IPS DF 4.7 (cell line): ENCODE results near the gene ARHGEF6.
"Not testable (repeated sequence)": the region's sequence is repeated elsewhere in the genome, so short reads cannot be mapped to it uniquely, and the experiment has no call there.

Source experiments
- DNase-seq: peaks from one replicate; pipeline ENCODE4 v3.0.0-alpha.2; 2013; ENCODE audit warnings: low spot score; ENCODE audit errors: extremely low read depth

ARHGEF6 gene, protein sequence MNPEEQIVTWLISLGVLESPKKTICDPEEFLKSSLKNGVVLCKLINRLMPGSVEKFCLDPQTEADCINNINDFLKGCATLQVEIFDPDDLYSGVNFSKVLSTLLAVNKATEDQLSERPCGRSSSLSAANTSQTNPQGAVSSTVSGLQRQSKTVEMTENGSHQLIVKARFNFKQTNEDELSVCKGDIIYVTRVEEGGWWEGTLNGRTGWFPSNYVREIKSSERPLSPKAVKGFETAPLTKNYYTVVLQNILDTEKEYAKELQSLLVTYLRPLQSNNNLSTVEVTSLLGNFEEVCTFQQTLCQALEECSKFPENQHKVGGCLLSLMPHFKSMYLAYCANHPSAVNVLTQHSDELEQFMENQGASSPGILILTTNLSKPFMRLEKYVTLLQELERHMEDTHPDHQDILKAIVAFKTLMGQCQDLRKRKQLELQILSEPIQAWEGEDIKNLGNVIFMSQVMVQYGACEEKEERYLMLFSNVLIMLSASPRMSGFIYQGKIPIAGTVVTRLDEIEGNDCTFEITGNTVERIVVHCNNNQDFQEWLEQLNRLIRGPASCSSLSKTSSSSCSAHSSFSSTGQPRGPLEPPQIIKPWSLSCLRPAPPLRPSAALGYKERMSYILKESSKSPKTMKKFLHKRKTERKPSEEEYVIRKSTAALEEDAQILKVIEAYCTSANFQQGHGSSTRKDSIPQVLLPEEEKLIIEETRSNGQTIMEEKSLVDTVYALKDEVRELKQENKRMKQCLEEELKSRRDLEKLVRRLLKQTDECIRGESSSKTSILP

DNA sequence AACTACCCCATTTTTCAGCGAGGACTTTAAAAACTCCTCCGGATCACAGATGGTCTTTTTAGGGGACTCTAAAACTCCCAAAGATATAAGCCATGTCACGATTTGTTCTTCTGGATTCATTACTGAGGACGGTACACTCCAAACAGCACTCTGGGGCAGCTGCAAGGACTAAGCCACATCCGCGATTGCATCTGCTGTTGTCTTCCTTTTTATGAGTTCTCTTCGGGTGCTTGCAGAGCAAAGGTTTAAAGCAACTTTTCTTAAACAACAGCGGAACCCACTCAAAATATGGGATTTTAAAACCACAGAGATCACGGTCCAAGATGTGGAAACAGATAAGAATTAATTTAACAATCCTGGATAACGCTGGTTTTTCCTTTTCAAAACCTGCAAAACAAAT is at the start of gene ARHGEF6:
Gene ARHGEF6, minus strand, starts transcription at position 170 of the 400 bp plus-strand sequence. Its CDS starts 50 bp downstream, at position 120.
- no peak for DNase-seq

DNA sequence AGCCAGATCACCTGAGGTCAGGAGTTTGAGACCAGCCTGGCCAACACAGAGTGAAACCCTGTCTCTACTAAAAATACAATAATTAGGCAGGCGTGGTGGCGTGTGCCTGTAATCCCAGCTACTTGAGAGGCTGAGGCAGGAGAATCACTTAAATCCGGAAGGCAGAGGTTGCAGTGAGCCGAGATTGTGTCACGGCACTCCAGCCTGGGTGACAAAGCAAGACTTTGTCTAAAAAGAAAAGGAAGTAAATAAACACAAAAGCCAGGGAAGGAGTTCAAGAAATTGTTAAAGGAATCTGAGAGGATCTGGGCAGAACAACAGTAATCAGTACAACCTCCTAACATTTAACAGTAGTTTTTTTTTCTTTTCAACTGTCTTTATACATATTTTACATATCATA is 48.7 kb upstream of the ARHGEF6 start:
- DNase-seq = no peak

DNA sequence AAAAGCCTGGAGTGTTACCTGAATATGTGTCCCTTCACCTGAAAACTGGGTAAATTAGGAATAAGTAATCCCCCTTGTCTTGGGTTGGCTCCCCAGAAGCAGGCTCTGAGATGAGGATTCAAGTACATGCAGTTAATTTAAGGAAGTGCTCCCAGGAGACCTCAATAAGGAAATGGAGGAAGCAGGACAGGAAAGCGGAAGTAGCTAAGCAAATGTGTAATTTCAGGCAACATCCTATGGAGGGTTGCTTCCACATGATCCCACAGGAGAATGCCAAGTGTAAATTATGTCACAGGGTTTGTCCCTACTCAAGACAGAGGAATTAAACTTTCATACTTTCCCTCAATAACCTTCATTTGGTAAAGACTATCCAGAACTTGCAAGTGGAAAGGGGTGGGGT is 48.1 kb upstream of the ARHGEF6 start:
- DNase-seq = no peak

DNA sequence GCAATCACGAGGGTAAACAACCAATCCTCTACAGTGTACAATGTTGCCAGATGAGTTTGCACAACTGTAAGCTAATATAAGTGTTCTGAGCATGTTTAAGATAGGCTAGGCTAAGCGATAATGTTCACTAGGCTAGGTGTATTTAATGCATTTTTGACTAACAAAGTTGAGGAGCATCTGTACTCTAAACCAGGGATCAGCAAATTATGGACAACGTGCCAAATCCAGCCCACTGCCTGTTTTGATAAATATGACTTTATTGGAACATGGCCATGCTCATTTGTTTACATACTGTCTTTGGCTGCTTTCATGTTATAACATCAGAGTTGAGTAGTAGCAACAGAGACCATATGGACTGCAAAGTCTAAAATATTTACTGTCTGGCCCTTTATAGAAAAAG is 46.3 kb upstream of the ARHGEF6 start:
- no peak for DNase-seq

DNA sequence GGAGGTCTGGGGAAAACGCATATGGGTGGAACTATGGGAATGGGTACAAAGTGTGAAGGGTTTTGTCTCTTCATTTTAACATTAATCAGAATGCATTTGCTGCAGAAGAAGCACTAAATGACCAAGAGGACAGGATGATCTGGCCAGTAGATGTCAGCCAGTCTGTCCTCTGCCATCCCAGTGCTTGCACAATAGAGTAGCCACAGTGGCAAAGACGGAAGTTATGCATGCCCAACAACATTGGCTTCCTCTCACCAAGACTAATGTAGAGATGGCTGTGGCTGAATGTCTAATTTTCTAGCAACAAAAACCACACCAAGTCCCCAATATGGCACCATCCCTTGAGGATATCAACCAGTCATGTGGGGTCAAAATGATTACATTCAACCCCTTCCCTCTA is 45.0 kb upstream of the ARHGEF6 start:
- no peak for DNase-seq

DNA sequence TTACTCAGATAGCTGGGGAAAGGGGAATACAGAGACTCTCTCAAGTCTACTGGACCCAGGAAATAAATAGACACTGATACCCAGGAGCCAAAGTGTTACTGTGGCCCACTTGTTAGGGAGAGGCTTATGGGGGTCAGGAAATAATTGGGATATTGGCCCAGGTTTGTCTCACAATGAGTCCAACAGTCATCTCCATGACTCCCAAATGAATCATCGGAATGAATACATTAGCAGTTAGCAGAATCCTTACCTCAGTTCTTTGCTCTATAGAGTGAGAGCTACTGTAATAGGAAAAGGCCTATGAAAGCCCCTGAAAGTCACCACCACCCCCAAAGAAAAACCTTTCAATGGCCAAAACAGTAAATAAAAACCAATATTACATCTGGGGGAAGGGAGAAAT is 42.4 kb upstream of the ARHGEF6 start:
- no peak for DNase-seq

DNA sequence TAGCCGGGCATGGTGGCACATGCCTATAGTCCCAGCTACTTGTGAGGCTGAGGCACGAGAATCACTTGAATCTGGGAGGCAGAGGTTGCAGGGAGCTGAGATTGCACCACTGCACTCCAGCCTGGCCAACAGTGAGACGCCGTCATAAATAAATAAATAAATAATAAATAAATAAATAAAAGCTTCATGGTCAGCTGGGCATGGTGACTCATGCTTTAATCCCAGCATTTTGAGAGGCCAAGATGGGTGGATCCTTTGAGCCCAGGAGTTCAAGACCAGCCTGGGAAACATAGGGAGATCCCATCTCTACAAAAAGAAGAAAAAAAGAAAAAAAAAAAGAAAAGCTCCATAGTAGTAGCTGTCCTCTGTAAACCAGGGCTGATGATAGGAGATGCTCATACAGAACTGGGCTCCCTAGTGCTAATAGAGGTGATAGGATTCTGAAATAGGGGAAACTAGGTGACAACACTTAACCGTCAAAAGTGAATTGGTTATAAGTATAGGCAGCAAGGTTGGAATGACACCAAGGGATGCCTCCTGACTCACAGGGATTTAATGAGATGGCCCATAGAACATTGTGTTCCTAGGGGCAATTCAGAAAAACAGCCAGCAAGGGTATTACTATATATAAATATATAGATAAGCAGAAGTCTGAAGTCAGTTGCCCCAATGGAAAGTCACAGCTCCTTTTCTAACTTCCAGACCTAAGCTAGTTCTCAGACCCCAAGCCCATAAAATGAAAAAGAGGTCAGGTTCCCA is 41.8 kb upstream of the ARHGEF6 start:
- no peak for DNase-seq

DNA sequence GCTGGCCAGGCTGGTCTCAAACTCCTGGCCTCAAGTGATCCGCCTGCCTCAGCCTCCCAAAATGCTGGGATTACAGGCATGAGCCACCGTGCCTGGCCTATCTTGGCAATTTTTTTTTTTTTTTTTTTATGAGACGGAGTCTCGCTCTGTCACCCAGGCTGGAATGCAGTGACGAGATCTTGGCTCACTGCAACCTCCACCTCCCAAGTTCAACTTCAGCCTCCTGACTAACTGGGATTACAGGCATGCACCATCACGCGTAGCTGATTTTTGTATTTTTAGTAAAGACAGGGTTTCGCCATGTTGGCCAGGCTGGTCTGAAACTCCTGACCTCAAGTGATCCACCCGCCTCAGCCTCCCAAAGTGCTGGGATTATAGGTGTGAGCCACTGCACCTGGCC is 39.0 kb upstream of the ARHGEF6 start:
- DNase-seq = not testable (repeated sequence)

DNA sequence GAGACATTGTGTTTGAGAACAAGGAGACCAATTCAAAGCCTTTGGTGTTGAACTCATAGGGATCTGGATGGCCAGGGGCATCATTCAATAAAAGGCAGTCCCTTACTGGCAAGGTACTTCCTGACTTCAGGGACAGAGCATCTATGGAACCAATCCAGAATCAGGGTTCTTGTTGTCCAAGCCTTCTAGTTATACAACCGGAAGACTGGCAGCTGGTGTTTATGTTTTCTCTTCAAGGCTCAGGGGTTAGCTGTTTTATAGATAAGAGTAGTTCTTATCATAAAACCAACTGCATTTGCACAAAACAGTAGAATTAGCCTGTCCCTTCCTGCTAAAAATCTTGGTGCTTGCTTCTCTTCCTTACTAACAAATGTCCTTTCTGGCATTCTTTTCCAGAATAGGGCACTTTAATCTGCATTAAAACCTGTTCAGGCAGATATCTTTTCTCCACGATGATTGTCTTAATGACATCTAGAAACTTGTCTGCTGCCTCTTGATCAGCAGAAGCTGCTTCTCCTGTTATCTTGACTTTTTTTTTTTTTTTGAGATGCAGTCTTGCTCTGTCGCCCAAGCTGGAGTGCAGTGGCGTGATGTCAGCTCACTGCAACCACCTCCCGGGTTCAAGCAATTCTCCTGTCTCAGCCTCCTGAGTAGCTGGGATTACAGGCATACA is 38.4 kb upstream of the ARHGEF6 start:
- no peak for DNase-seq

DNA sequence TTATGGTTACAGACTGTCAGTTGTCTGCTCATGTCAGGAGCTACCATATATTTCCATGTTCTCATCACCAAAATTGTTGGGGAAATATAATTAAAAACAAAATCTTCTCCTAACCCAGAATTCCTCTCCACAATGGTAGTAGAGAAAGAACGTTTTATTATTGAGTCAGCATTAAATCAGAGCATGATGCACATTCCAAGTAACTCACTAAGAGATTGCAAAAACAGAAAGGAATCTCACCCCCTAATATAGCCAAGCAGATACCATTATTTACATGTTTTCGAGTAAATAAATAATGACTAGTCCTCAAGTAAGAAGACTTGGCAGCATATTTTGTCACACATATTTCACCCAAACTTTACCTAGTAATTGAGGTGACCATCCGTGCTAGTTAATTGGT is 36.2 kb upstream of the ARHGEF6 start:
- DNase-seq = no peak

DNA sequence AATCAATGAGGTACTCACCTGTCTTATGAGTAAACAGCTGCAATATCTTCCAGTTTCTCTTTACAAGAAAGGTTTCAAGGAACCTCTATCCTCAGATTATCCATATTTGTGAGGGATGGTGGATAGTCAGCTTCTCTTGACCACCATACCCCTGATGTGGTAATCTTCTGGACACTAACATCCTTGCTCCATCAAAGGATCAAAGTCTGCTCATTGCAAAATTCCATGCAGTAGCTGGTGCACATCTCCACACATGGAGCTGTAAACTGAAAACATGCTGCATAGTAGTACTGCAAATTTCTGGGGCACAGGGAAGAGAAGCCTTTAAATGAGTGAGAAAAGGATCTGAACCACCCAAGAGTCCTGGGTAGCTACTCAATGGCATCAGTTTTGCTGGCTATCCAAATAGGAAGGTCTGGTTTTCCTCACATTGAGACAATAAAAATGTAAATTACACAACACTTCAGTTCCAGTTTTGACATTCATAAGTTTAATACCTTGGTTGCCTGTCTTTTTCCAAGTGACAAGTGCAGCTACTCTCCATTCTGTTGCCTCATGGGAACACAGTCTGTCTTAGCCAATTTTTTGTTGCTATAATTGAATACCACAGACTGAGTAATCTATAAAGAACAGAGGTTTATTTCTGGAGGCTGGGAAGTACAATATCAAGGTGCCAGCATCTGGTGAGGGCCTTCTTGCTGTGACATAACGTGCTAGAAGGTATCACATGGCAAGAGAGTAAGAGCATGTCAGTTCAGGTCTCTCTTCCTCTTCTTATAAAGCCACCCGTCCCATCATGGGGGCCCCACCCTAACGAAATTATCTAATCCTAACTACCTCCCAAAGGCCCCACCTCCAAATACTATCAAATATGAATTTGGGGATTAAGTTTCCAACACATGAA is 34.4 kb upstream of the ARHGEF6 start:
- DNase-seq = no peak

DNA sequence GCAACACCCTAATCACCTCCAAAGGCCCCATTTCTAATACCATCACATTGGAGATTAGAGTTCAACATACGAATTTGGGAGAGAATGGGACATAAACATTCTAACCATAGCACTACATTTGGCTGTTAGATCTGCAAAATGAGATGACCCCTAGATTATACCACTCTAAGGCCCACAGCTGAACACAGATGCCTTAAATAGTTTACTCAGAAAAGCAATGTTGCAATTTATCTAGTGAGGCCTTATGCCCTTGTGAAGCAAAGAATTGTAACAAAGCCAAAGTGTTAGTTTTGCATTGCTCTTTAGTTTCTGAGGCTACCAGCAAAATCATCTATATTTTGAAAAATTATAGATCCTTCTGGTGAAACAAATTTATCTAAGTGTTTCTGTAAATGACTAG is 31.6 kb upstream of the ARHGEF6 start:
- DNase-seq = no peak

DNA sequence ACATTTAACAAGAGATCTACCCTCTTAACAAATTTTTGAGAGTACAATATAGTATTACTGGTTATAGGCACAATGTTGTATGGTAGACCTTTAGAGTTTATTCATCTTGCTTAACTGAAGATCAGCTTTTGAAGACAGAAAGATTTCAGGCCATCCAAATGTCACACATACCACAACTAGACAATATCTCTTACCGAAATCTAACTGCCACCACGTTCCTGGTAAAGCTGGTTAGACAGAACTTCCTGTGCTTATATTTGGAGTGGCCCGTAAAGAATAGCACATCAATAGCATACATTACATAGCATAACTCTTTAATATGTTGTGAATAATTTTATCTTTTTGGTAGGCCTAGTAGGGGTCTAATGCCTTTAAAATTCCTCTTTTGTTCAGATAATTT is 29.8 kb upstream of the ARHGEF6 start:
- no peak for DNase-seq

DNA sequence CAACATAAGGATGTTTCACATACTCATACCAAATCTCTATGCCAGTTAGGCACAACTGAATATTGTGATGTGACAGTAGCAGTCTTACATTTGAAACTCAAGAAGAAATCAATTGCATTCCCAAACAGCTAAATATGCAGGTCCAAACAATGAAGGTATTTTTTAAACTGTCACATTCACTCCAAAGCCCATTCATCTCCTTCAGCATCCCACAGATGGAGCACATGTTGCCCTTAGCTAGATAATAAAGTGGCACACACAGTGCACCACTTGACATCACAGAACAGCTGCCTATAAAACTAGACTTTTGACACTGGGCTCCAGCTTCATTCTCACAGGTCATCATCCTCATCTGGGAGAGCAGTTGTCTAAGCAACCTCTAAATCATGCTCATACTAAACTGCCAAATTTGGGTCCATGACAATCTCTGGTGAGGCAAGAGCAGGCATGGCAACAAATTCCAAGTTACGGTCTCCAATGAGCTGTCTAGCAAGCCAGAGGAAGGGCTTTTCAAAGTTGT is 26.2 kb upstream of the ARHGEF6 start:
- no peak for DNase-seq

DNA sequence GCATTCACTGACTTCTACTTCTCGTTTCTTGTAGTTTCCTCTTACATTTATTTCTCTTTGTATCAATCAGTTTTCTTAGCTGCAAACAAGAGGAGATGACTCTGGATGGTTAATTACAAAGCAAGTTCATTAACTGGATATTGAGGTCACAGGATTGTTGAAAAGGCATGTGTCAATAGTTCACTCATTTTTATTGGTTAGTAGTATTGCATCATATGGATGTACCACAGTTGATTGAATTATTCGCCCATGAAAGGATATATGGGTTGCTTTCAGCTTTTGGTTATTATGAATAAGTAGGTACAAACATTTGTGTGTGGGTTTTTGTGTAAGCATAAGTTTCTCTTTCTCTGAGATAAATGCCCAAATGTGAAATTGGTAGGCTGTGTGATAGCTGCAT is 21.8 kb upstream of the ARHGEF6 start:
- no peak for DNase-seq

DNA sequence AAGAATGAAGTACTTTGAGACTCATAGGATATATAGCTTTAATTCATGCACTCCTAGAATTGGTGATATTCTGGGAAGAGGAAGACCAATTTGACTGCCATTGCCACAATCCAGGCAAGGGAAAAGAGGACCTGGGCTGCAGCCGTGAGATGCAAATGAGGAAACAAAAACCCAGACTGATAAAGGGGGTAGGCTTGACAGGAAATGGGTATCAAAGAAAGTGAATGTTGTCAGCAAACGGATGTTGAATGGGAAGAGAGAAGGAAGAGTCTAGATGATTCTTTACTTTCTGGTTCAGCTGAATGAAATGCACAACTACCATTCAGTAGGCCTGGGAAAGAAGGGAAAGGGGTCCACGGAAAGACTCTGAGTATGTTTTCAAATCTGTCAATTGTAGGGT is 17.1 kb upstream of the ARHGEF6 start:
- no peak for DNase-seq

DNA sequence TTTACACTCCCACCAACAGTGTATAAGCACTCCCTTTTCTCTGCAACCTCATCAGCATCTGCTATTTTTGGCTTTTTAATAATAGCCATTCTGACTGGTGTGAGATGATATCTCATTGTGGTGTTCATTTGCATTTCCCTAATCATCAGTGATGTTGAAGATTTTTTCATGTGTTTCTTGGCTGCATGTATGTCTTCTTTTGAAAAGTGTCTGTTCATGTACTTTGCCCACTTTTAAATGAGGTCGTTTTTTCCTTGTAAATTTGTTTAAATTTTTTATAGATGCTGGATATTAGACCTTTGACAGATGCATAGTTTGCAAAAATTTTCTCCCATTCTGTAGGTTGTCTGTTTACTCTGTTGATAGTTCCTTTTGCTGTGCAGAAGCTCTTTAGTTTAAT is 14.4 kb upstream of the ARHGEF6 start:
- DNase-seq = not testable (repeated sequence)

DNA sequence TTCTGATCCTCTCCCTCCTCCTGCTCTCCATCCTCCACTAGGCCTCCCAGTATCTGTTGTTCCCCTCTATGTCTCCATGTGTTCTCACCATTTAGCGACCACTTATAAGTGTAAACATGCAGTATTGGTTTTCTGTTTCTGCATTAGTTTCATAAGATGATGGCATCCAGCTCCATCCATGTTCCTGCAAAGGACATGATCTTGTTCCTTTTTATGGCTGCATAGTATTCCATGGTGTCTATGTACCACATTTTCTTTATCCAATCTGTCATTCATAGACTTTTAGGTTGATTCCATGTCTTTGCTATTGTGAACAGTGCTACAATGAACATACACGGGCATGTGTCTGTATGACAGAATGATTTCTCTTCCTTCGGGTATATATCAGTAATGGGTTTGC is 13.9 kb upstream of the ARHGEF6 start:
- not testable (repeated sequence) for DNase-seq

DNA sequence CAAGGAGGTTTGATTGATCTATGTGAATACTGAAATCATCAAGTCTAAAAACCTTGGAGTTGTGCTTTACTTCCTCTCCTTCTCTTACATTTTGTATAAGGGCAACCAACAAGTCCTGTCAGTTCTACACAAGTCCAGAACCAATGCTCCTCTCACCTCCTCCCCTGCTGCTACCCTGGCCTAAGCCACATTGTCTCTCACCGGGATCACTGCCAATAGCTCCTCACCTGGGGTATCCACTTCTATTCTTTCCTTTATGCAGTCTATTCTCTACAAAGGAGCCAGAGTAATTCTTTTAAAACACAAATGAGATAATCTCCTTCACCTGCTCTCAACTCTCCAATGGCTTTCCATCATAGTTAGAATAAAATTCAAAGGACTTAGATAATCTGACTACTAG is 13.3 kb upstream of the ARHGEF6 start:
- DNase-seq = no peak

DNA sequence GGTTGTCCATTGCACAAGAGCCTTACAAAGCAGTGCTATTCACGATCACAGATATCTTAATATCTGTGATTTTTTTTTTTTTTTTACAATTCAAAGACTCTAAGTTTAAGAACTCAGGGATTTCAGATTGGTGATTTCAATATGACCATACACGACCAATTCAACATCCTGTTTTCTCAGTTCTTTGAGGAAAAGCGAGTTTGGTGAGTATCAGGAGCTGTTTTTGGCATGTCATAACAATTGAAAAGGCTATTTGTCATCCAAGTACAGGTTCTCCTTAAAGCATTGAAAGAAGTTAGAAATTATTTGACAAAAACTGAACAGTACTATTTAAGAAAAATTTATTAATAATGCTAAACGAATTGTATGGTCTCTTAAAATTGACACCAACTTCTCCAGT is 9.1 kb upstream of the ARHGEF6 start:
- DNase-seq = no peak
